ENCODE measurements around the gene SHC3. TPM values are rescaled to one million over a fixed set of nuclear protein-coding genes. Genes with fewer than 3 reads are reported as not detected.

SHC3 gene
- total RNA-seq, 1 experiment from 2014 or later = 0.27 TPM

GRCh38 chr9:89029788-89030187 lies 148.8 kb downstream of the SHC3 start (continued):
- no peak for TF ChIP-seq REST (IDR thresholded peaks at IDR 0.05; ENCODE audit: low read depth)

- Histone ChIP-seq H2AFZ (ENCODE audit: low read depth, low read length, poor library complexity, severe bottlenecking) (no peak overlapping the region), H3K27me3 (ENCODE audit: insufficient read depth, low read length) (no peaks in the 10 kb centered on the region), H3K9me2 (ENCODE audit: insufficient read depth) (no peaks in the 10 kb centered on the region), H3K4me3 (replicated peaks in 1 of 2; ENCODE audit: low read depth in 1 of 2, low read length in 2 of 2) (no peak overlapping the region), H3K79me2 (ENCODE audit: insufficient read depth, low read length) (no peaks in the 10 kb centered on the region), H3K9ac (ENCODE audit: low read length) (no peak overlapping the region), H3K9me3 (ENCODE audit: control insufficient read depth in 1 of 2, insufficient read depth in 1 of 2, low read depth in 1 of 2, low read length in 2 of 2) (no peaks in the 10 kb centered on the region), H3K27ac (ENCODE audit: low read depth, low read length) (no peak overlapping the region), H4K20me1 (ENCODE audit: insufficient read depth) (no peaks in the 10 kb centered on the region), H3K4me1 (ENCODE audit: control insufficient read depth in 1 of 2, insufficient read depth in 2 of 2, low read length in 2 of 2) (peaks cover 3 to 7% of the 10 kb centered on the region in 2 experiments; a peak in 2 of 4 replicates), H3K4me2 (ENCODE audit: low read length) (no peak overlapping the region), H3K36me3 (ENCODE audit: control insufficient read depth in 1 of 2, insufficient read depth in 2 of 2, low read length in 2 of 2) (no peaks in the 10 kb centered on the region)
- ChIA-PET RAD21 (ENCODE audit: low non-redundant PET in 1 of 2, low total read pairs in 2 of 2, uncharacterized antibody in 2 of 2, unreplicated experiment in 2 of 2) (no interaction called here), POLR2A (no interaction called here), CTCF (no interaction called here)
- ATAC-seq (no peak), DNase-seq (ENCODE audit: low read depth, low spot score) (no peak)
- no TSS peak for BruUV-seq (replicated peaks)
- intact Hi-C loops (cut with micrococcal nuclease) = no loop called here
- TF ChIP-seq REST (IDR thresholded peaks at IDR 0.05; ENCODE audit: low read depth) (no peak), EZH2phosphoT487 (IDR thresholded peaks at IDR 0.05; ENCODE audit: borderline replicate concordance) (no peak), CBX3 (IDR thresholded peaks at IDR 0.05; ENCODE audit: low read depth) (no peak), ELF1 (IDR thresholded peaks at IDR 0.05; ENCODE audit: borderline replicate concordance, low read depth) (no peak), TCF7L2 (IDR thresholded peaks at IDR 0.05; ENCODE audit: borderline replicate concordance, extremely low read depth, insufficient read depth, insufficient read length) (no peak), YY1 (IDR thresholded peaks at IDR 0.05; ENCODE audit: extremely low read depth, insufficient replicate concordance, low read depth, low read length) (no peak), RAD21 (IDR thresholded peaks at IDR 0.05; ENCODE audit: low read depth) (no peak), MAX (IDR thresholded peaks at IDR 0.05) (no peak)
Measured at GRCh38 chr9:89026876-89027275, 151.7 kb downstream of the SHC3 start.

All from HCT116 (cell line).